ENCODE measurements around the gene SRGAP2B.
"Not testable (repeated sequence)": the region's sequence is repeated elsewhere in the genome, so short reads cannot be mapped to it uniquely, and the experiment has no call there.

The SRGAP2B gene

GRCh38 chr1:144893062-144893461 is 202.1 kb downstream of the SRGAP2B start:
- H3K4me1 ChIP-seq (ENCODE audit: control insufficient read depth in 1 of 2, insufficient read depth in 2 of 2, low read length in 2 of 2); H3K27me3 ChIP-seq (ENCODE audit: low read depth, low read length); H3K36me3 ChIP-seq (ENCODE audit: control insufficient read depth in 1 of 2, insufficient read depth in 2 of 2, low read length in 2 of 2); H3K27ac ChIP-seq (ENCODE audit: low read length); H3K9me3 ChIP-seq (ENCODE audit: control insufficient read depth in 1 of 2, low read length in 2 of 2); H3K4me3 ChIP-seq (ENCODE audit: low read depth in 1 of 2, low read length in 2 of 2): not testable (repeated sequence)

GRCh38 chr1:144889450-144890115 is 205.5 kb downstream of the SRGAP2B start:
- not testable (repeated sequence) for H3K4me1 ChIP-seq (ENCODE audit: control insufficient read depth in 1 of 2, insufficient read depth in 2 of 2, low read length in 2 of 2); H3K4me3 ChIP-seq (ENCODE audit: low read depth in 1 of 2, low read length in 2 of 2); H3K9me3 ChIP-seq (ENCODE audit: control insufficient read depth in 1 of 2, low read length in 2 of 2); H3K27ac ChIP-seq (ENCODE audit: low read length); H3K27me3 ChIP-seq (ENCODE audit: low read depth, low read length); H3K36me3 ChIP-seq (ENCODE audit: control insufficient read depth in 1 of 2, insufficient read depth in 2 of 2, low read length in 2 of 2)

GRCh38 chr1:144883022-144883421 is 212.1 kb downstream of the SRGAP2B start:
- not testable (repeated sequence) for H3K4me1 ChIP-seq (ENCODE audit: control insufficient read depth in 1 of 2, insufficient read depth in 2 of 2, low read length in 2 of 2); H3K27me3 ChIP-seq (ENCODE audit: low read depth, low read length); H3K27ac ChIP-seq (ENCODE audit: low read length); H3K9me3 ChIP-seq (ENCODE audit: control insufficient read depth in 1 of 2, low read length in 2 of 2); H3K36me3 ChIP-seq (ENCODE audit: control insufficient read depth in 1 of 2, insufficient read depth in 2 of 2, low read length in 2 of 2)
- H3K4me3 ChIP-seq (ENCODE audit: low read depth in 1 of 2, low read length in 2 of 2): peak overlapping the region in 1 of 2 donors; percentile 54

GRCh38 chr1:144882343-144882742 is 212.8 kb downstream of the SRGAP2B start:
- not testable (repeated sequence) for H3K4me3 ChIP-seq (ENCODE audit: low read depth in 1 of 2, low read length in 2 of 2); H3K36me3 ChIP-seq (ENCODE audit: control insufficient read depth in 1 of 2, insufficient read depth in 2 of 2, low read length in 2 of 2); H3K27ac ChIP-seq (ENCODE audit: low read length); H3K9me3 ChIP-seq (ENCODE audit: control insufficient read depth in 1 of 2, low read length in 2 of 2); H3K4me1 ChIP-seq (ENCODE audit: control insufficient read depth in 1 of 2, insufficient read depth in 2 of 2, low read length in 2 of 2); H3K27me3 ChIP-seq (ENCODE audit: low read depth, low read length)

GRCh38 chr1:144858607-144859006 is 236.5 kb downstream of the SRGAP2B start:
- H3K9me3 ChIP-seq (ENCODE audit: control insufficient read depth in 1 of 2, low read length in 2 of 2); H3K27ac ChIP-seq (ENCODE audit: low read length); H3K4me3 ChIP-seq (ENCODE audit: low read depth in 1 of 2, low read length in 2 of 2); H3K4me1 ChIP-seq (ENCODE audit: control insufficient read depth in 1 of 2, insufficient read depth in 2 of 2, low read length in 2 of 2); H3K36me3 ChIP-seq (ENCODE audit: control insufficient read depth in 1 of 2, insufficient read depth in 2 of 2, low read length in 2 of 2); H3K27me3 ChIP-seq (ENCODE audit: low read depth, low read length): not testable (repeated sequence)
